ENCODE measurements around the gene NBAS.

Gene NBAS

GRCh38 chr2:15316370-15316814 lies 244.7 kb downstream of the NBAS start:
- no peak for DNase-seq (ENCODE audit: low read depth)
- no peak overlapping the region for H3K4me3 ChIP-seq (ENCODE audit: control insufficient read depth, low read depth, low read length)
- no peak for TF ChIP-seq CTCF (IDR thresholded peaks at IDR 0.05; ENCODE audit: control insufficient read depth, insufficient read depth, low read depth, low read length, missing control alignments)

GRCh38 chr2:15315411-15315810 lies 245.7 kb downstream of the NBAS start:
- TF ChIP-seq CTCF (IDR thresholded peaks at IDR 0.05; ENCODE audit: control insufficient read depth, insufficient read depth, low read depth, low read length, missing control alignments), result no peak
- DNase-seq (ENCODE audit: low read depth), result no peak
- no peak overlapping the region for H3K4me3 ChIP-seq (ENCODE audit: control insufficient read depth, low read depth, low read length)

- no peak overlapping the region for H3K4me3 ChIP-seq (ENCODE audit: control insufficient read depth, low read depth, low read length)
- TF ChIP-seq CTCF (IDR thresholded peaks at IDR 0.05; ENCODE audit: control insufficient read depth, insufficient read depth, low read depth, low read length, missing control alignments), result no peak
- DNase-seq (ENCODE audit: low read depth), result no peak
Observed at GRCh38 chr2:15313657-15314056, 247.5 kb downstream of the NBAS start.

GRCh38 chr2:15311926-15312325 lies 249.2 kb downstream of the NBAS start:
- DNase-seq (ENCODE audit: low read depth), result no peak
- H3K4me3 ChIP-seq (ENCODE audit: control insufficient read depth, low read depth, low read length), result no peak overlapping the region
- TF ChIP-seq CTCF (IDR thresholded peaks at IDR 0.05; ENCODE audit: control insufficient read depth, insufficient read depth, low read depth, low read length, missing control alignments), result no peak

GRCh38 chr2:15311201-15311907 lies 249.8 kb downstream of the NBAS start:
- TF ChIP-seq CTCF (IDR thresholded peaks at IDR 0.05; ENCODE audit: control insufficient read depth, insufficient read depth, low read depth, low read length, missing control alignments), result no peak
- DNase-seq (ENCODE audit: low read depth), result no peak
- no peak overlapping the region for H3K4me3 ChIP-seq (ENCODE audit: control insufficient read depth, low read depth, low read length)

GRCh38 chr2:15307526-15307925 lies 253.6 kb downstream of the NBAS start:
- no peak for TF ChIP-seq CTCF (IDR thresholded peaks at IDR 0.05; ENCODE audit: control insufficient read depth, insufficient read depth, low read depth, low read length, missing control alignments)
- no peak for DNase-seq (ENCODE audit: low read depth)
- H3K4me3 ChIP-seq (ENCODE audit: control insufficient read depth, low read depth, low read length), result no peak overlapping the region

Measured in AG09309 (cell line).